GM12875 (cell line): ENCODE measurements around the gene TRAPPC11.

Experiments
- H3K4me3 ChIP-seq: one replicate; pipeline ENCODE4 v1.5.1; 2011; ENCODE audit warnings: low read depth, low read length, control low read depth
- TF ChIP-seq, protein P1 (sequence below): IDR thresholded peaks from 2 replicates; pipeline ENCODE4 v1.5.1; 2011; ENCODE audit warnings: low read depth, mild to moderate bottlenecking, control low read depth, inconsistent platforms, low read length, moderate library complexity, borderline replicate concordance; ENCODE audit not compliant: insufficient read depth

TRAPPC11 gene

DNA sequence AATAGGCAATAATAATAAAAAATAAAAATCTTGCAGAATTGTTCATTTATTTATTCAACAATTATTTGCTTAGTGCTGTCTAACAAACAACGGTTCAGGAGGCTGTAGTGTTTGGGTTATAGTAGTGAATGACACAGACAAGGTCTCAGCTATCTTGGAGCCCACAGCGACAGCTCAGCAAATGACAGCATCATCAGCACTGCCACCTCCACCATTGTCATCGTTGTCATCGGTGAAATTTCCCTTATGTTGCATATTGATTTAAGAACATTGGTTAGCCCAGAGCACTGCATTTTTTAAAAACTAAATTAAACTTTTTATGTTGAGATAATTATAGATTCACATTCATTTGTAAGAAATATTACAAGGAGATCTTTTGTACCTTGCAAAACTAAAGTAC lies 79.9 kb downstream of the TRAPPC11 start:
- no peak overlapping the region for H3K4me3 ChIP-seq
- TF ChIP-seq, protein P1, sequence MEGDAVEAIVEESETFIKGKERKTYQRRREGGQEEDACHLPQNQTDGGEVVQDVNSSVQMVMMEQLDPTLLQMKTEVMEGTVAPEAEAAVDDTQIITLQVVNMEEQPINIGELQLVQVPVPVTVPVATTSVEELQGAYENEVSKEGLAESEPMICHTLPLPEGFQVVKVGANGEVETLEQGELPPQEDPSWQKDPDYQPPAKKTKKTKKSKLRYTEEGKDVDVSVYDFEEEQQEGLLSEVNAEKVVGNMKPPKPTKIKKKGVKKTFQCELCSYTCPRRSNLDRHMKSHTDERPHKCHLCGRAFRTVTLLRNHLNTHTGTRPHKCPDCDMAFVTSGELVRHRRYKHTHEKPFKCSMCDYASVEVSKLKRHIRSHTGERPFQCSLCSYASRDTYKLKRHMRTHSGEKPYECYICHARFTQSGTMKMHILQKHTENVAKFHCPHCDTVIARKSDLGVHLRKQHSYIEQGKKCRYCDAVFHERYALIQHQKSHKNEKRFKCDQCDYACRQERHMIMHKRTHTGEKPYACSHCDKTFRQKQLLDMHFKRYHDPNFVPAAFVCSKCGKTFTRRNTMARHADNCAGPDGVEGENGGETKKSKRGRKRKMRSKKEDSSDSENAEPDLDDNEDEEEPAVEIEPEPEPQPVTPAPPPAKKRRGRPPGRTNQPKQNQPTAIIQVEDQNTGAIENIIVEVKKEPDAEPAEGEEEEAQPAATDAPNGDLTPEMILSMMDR: no peak

DNA sequence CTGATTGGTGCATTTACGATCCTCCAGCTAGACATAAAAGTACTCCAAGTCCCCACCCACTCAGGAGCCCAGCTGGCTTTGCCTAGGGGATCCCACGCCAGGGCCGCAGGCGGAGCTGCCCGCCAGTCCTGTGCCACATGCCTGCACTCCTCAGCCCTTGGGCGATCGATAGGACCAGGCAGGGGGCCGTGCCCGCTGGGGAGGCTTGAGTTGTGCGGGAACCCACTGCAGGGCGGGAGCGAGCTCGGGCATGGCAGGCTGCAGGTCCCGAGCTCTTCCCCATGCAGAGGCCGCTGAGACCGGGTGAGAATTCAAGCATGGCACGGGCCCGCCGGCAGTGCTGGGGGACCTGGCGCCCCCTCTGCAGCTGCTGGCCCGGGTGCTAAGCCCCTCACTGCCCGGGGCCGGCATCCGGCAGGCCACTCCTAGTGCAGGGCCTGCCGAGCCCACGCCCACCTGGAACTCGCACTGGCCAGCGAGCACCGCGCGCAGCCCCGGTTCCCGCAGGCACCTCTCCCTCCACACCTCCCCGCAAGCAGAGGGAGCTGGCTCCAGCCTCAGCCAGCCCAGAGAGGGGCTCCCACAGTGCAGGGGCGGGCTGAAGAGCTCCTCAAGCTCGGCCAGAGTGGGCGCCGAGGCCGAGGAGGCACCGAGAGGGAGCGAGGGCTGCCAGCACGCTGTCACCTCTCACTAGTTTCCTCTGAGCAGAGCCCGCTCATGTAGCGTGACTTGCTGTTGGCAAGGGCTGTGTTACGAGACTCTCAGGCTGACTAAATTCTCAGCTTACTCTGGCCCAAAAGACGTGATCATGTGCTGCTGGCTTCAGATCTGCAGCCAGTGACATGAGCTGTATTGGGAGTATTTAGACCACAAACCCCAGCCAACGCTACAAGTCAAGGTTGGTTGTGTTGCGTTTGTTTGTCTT lies 87.5 kb downstream of the TRAPPC11 start:
- no peak overlapping the region for H3K4me3 ChIP-seq
- TF ChIP-seq, protein P1: no peak

DNA sequence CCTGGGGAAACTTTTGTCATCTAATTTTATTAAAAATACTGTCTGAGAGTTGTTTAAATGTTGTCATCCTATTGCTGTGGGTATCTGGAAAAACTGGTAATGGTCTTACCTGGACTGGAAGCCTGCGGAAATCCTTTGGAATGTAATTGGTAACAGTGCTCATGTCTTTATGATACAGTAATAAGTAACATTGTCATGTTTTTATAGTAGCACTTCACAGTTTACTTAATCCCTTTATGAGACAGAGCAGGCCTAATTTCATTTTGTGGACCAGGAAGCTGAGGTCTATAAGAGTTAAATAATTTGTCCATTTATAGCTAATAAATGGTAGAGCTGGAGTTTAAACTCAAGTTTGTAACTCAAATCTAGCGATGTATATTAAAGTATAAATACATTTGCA lies 88.3 kb downstream of the TRAPPC11 start:
- no peak overlapping the region for H3K4me3 ChIP-seq
- TF ChIP-seq, protein P1: no peak

DNA sequence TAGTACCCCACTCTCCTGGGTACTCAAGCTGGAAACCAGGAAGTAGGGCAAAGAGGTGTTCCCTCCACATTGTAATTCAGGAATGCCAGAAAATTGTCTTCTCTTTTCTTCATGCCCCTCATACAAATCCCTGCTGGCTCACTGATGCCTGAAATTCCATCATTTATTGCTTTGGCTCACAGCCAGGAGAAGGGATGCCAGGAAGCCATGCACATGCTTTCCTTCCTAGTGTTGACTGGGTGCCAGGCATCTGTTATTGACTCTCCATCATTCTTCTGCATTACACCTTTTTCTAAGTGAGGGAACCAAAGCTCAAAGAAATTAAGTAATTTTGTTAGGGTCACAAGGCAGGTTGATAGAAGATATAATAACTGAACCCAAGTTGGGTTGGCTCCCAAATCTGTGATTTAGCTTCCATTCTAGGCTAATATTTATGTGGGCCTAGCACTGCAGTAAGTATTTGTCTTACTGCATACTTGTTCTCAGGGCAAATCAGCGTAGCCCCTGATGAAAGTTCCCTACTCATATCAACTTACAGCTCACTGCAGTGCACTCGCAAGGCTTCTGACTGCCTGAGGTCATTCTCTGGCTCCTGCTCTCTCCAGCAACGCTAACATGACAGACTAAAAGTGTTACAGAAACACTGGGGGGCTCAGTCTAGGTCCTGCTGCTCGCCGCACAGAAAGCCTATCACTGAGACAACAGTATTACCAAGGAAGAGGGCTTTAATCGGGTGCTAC lies 89.0 kb downstream of the TRAPPC11 start:
- TF ChIP-seq, protein P1: no peak
- no peak overlapping the region for H3K4me3 ChIP-seq

DNA sequence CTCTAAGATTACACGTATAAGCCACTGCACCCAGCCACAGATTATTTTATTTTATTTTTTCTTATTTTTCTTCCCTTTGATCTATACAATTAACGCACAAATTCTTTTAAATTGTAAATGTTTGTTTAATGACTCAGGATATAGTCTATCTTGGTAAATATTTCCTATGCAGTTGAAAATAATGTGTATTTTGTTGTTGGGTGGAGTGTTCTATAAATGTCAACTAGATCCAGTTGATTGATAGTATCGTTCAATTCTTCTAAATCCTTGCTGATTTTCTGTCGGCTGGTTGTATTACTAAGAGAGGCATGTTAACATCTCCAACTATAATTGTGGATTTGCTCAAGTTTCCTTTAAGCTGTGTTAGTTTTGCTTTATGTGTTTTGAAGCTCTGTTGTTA lies 92.0 kb downstream of the TRAPPC11 start:
- TF ChIP-seq, protein P1: no peak
- H3K4me3 ChIP-seq: no peak overlapping the region

DNA sequence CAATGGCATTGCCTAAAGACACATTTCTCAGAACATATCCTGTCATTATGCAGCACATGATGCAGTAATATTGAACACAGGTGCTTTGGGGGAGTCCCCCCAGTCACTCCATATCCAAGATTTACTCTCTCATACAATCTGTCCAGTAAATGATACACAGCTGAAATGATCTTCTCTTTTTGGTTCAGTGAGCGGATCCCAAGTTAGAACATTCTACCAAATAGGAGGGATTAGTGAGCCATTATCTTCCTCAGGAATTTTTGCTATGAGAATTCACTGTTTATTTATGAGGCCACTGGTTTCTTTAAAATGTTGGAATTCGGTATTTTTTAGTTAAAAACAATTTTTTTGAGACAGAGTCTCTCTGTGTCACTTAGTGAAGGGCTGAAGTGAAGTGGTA lies 96.5 kb downstream of the TRAPPC11 start:
- TF ChIP-seq, protein P1: no peak
- no peak overlapping the region for H3K4me3 ChIP-seq
